Hepatocyte (in vitro differentiated cells): ENCODE results near the gene COX7A2L.

Source experiments
- CTCF ChIP-seq: fragments of 200-600 bp; sonication (generic); IDR thresholded peaks from 2 replicates; pipeline ENCODE4 v1.5.1; 2016; ENCODE audit warnings: antibody characterized with exemption, mild to moderate bottlenecking; ENCODE audit not compliant: poor library complexity
- EZH2phosphoT487 ChIP-seq: fragments of 200-600 bp; sonication (generic); IDR thresholded peaks from one replicate; pipeline ENCODE4 v1.6.1; 2018; ENCODE audit warnings: antibody characterized with exemption, mild to moderate bottlenecking, low read depth, moderate library complexity; ENCODE audit not compliant: unreplicated experiment, severe bottlenecking

GRCh38 chr2:42336361-42336965, 24.6 kb downstream of the COX7A2L start:
- TF ChIP-seq CTCF: no peak
- TF ChIP-seq EZH2phosphoT487: no peak
